GM12878 (cell line): Measurements from ENCODE around the gene FYB1. TPM values are rescaled to one million over a fixed set of nuclear protein-coding genes. Genes with fewer than 3 reads are reported as not detected.

Experiments
- ATAC-seq: fragments of 200-7000 bp; cut with Tn5 transposase; 3 replicates; pipeline ENCODE4 v1.9.1; 2020; ENCODE audit warnings: mild to moderate bottlenecking, moderate library complexity
- BruUV-seq: library from RNA; stranded (reverse); fragments of 400-500 nt; replicated peaks from 2 replicates; lab custom pipeline; 2021; lab: Mats Ljungman, UMichigan
- CTCF ChIA-PET: fragments of 300-600 bp; sonication (Branson Sonifier 250); formaldehyde crosslinking; extraction: SDS; loops from one replicate; lab custom pipeline; 2021; ENCODE audit warnings: inconsistent platforms; lab: Yijun Ruan, JAX
- POLR2A ChIA-PET: fragments of 350-600 bp; formaldehyde crosslinking; extraction: SDS; loops from one replicate; lab custom pipeline; 2021; ENCODE audit warnings: inconsistent platforms; lab: Charles Lee
- RAD21 ChIA-PET: fragments of 300-600 bp; sonication (Branson Sonifier 250); formaldehyde crosslinking; loops from one replicate; lab custom pipeline; 2023; ENCODE audit warnings: antibody characterized with exemption; ENCODE audit not compliant: unreplicated experiment; lab: Charles Lee
- SMC1A ChIA-PET: fragments of 300-600 bp; sonication (Branson Sonifier 250); formaldehyde crosslinking; loops from one replicate; lab custom pipeline; 2023; ENCODE audit not compliant: unreplicated experiment, uncharacterized antibody; lab: Charles Lee
- DNase-seq: peaks from one replicate; pipeline ENCODE4 v3.0.0-alpha.2; 2011; ENCODE audit warnings: low read depth, low spot score
- FAIRE-seq: peaks from 3 replicates; lab custom pipeline; 2011; peaks lifted over from hg19 to GRCh38; lab: Jason Lieb, UNC
- H2AFZ ChIP-seq: 2 replicates; pipeline ENCODE4 v1.6.0; 2011; ENCODE audit warnings: low read depth, low read length, control low read depth; ENCODE audit not compliant: control insufficient read depth
- H3K27ac ChIP-seq: 2 replicates; pipeline ENCODE4 v1.5.1; 2011; ENCODE audit warnings: control low read depth; ENCODE audit not compliant: control insufficient read depth, insufficient read depth
- H3K27me3 ChIP-seq, 2 experiments: replicated peaks in 1 of 2; 2 replicates each; pipeline versions ENCODE4 v1.6.0 to v1.6.1; 2011; ENCODE audit warnings: low read length in 1 of 2; ENCODE audit not compliant: control insufficient read depth in 2 of 2, insufficient read depth in 2 of 2
- H3K36me3 ChIP-seq, 2 experiments: 2 replicates each; pipeline ENCODE4 v1.5.1; 2011; ENCODE audit warnings: low read length in 1 of 2; ENCODE audit not compliant: control insufficient read depth in 2 of 2, insufficient read depth in 2 of 2
- H3K4me1 ChIP-seq: 2 replicates; pipeline ENCODE4 v1.6.1; 2011; ENCODE audit warnings: mild to moderate bottlenecking, low read length, moderate library complexity, mixed read lengths; ENCODE audit not compliant: control insufficient read depth, insufficient read depth
- H3K4me2 ChIP-seq: 2 replicates; pipeline ENCODE4 v1.6.0; 2011; ENCODE audit warnings: control low read depth; ENCODE audit not compliant: control insufficient read depth, insufficient read depth
- H3K4me3 ChIP-seq: fragments of 200-600 bp; sonication (generic); 2 replicates; pipeline ENCODE4 v1.5.1; 2016
- H3K79me2 ChIP-seq: 2 replicates; pipeline ENCODE4 v1.6.0; 2011; ENCODE audit warnings: low read length; ENCODE audit not compliant: control insufficient read depth, insufficient read depth
- H3K9ac ChIP-seq: 2 replicates; pipeline ENCODE4 v1.8.0; 2011; ENCODE audit warnings: low read length, control low read depth, mixed read lengths; ENCODE audit not compliant: control insufficient read depth, insufficient read depth
- H3K9me3 ChIP-seq: replicated peaks from 3 replicates; pipeline ENCODE4 v1.5.1; 2011; ENCODE audit warnings: mild to moderate bottlenecking, low read length; ENCODE audit not compliant: control insufficient read depth, insufficient read depth
- H4K20me1 ChIP-seq: 2 replicates; pipeline ENCODE4 v1.6.0; 2011; ENCODE audit not compliant: control insufficient read depth, insufficient read depth
- ATF7 ChIP-seq: fragments of 450-650 bp; IDR thresholded peaks from 2 replicates; pipeline ENCODE4 v1.6.1; 2016; ENCODE audit warnings: low read depth, mild to moderate bottlenecking
- EGR1 ChIP-seq, 2 experiments: IDR thresholded peaks; 1 replicate in 1 of 2; 2 replicates in 1 of 2; pipeline ENCODE4 v1.6.1; 2011 to 2012; ENCODE audit warnings: low read depth in 2 of 2, low read length in 2 of 2, borderline replicate concordance in 1 of 2, mild to moderate bottlenecking in 1 of 2, moderate library complexity in 1 of 2
- FOXM1 ChIP-seq: IDR thresholded peaks from 2 replicates; pipeline ENCODE4 v1.6.1; 2012; ENCODE audit warnings: low read depth, mild to moderate bottlenecking, inconsistent platforms, low read length, moderate library complexity
- GATAD2B ChIP-seq: fragments of 450-650 bp; conservative IDR thresholded peaks from 2 replicates; pipeline ENCODE4 v1.6.1; 2017; ENCODE audit warnings: low read depth, mild to moderate bottlenecking, moderate library complexity
- IKZF1 ChIP-seq: fragments of 450-650 bp; conservative IDR thresholded peaks from 2 replicates; pipeline ENCODE4 v1.6.1; 2017; ENCODE audit warnings: antibody characterized with exemption, mild to moderate bottlenecking
- IKZF2 ChIP-seq, 2 experiments: fragments of 450-650 bp; IDR thresholded peaks; 2 replicates each; pipeline ENCODE4 v1.6.1; 2017; ENCODE audit warnings: mild to moderate bottlenecking in 2 of 2, moderate library complexity in 2 of 2
- MEF2B ChIP-seq: fragments of 450-650 bp; IDR thresholded peaks from 2 replicates; pipeline ENCODE4 v1.6.1; 2018; ENCODE audit warnings: mild to moderate bottlenecking, moderate library complexity; ENCODE audit not compliant: partially characterized antibody, poor library complexity, severe bottlenecking
- MTA2 ChIP-seq: fragments of 450-650 bp; IDR thresholded peaks from 2 replicates; pipeline ENCODE4 v1.6.1; 2016; ENCODE audit warnings: low read depth, mild to moderate bottlenecking, moderate library complexity
- NFIC ChIP-seq: IDR thresholded peaks from 2 replicates; pipeline ENCODE4 v1.6.1; 2012; ENCODE audit warnings: low read depth, mild to moderate bottlenecking, inconsistent platforms, low read length, moderate library complexity
- SMAD1 ChIP-seq: fragments of 450-650 bp; IDR thresholded peaks from 2 replicates; pipeline ENCODE4 v1.6.1; 2018; ENCODE audit warnings: mild to moderate bottlenecking, low read depth; ENCODE audit not compliant: partially characterized antibody
- STAT3 ChIP-seq: IDR thresholded peaks from 2 replicates; pipeline ENCODE4 v1.6.1; 2011; ENCODE audit warnings: low read depth, low read length, improper control_type of control experiment
- ZNF687 ChIP-seq: fragments of 450-650 bp; IDR thresholded peaks from 2 replicates; pipeline ENCODE4 v1.6.1; 2017; ENCODE audit warnings: mild to moderate bottlenecking, moderate library complexity
- WGBS: methylation state at CpG from one replicate; pipeline ENCODE4 v1.1.6; 2016; ENCODE audit warnings: low lambda C conversion rate; ENCODE audit not compliant: insufficient replicate concordance, insufficient coverage; ENCODE audit errors: missing lambda C conversion rate; 5-methylcytosine and 5-hydroxymethylcytosine counted together
- in situ Hi-C: fragments of 300-500 bp; cut with MboI; formaldehyde crosslinking; loops from 9 replicates; pipeline ENCODE4 v1.14.3; 2018; ENCODE audit warnings: mixed read lengths
- intact Hi-C: fragments of 100-400 bp; cut with micrococcal nuclease; formaldehyde crosslinking; loops from one replicate; pipeline ENCODE4 v1.14.2; 2022; ENCODE audit not compliant: unreplicated experiment
- polyA plus RNA-seq, 11 experiments: library from polyadenylated mRNA; depleted of rRNA in 4 of 11; unstranded in 6 of 11; stranded (reverse) in 5 of 11; fragments of >200 nt; fragmentation: Nextera tagmentation in 4 of 11; fragmentation: Illumina TruSeq in 1 of 11; extraction: Ambion mirVana in 4 of 11; extraction: Trizol in 1 of 11; gene quantifications; 1 replicate in 1 of 11; 2 replicates in 10 of 11; pipeline versions ENCODE4 v1.2.1 to v1.2.3, GENCODE V29; 2011 to 2016; ENCODE audit warnings: inconsistent platforms in 2 of 11, missing spikeins in 2 of 11, low read depth in 1 of 11
- total RNA-seq, 4 experiments: library from RNA; depleted of rRNA in 3 of 4; stranded (reverse); fragments of >200 nt in 3 of 4; fragmentation: Illumina TruSeq in 1 of 4; extraction: Trizol in 1 of 4; gene quantifications; 2 replicates each; pipeline versions ENCODE4 v1.2.1 to v1.2.3, GENCODE V29; 2013 to 2021

The FYB1 gene
- total and polyA plus RNA-seq, 10 of the 15 experiments (the other 5 are each of a cell fraction or from before 2014, with no cell fraction given) = 0.06 to 4.3 (median 0.25) TPM; not detected in 2

- no peak for FAIRE-seq
Observed at GRCh38 chr5:39231705-39232525, 12.6 kb upstream of the FYB1 start.

More at GRCh38 chr5:39231705-39232525, 12.6 kb upstream of the FYB1 start:
- TF ChIP-seq STAT3 (0 out of 2 replicates have a peak, but pooled peaks have one; percentile 13), IKZF2 (IDR thresholded peaks at IDR 0.05) (peak; percentile 45 to 54; a peak in 2 of 4 replicates), MEF2B (peak; percentile 36), MTA2 (peak; percentile 67), ATF7 (0 out of 2 replicates have a peak, but pooled peaks have one; percentile 10), NFIC (no peak), EGR1 (IDR thresholded peaks at IDR 0.05; ENCODE audit: borderline replicate concordance in 1 of 2, low read depth in 2 of 2, low read length in 2 of 2) (no peak), FOXM1 (no peak), GATAD2B (no peak), IKZF1 (peak; percentile 35; the same call in 1 of the 2 replicates), SMAD1 (peak; percentile 59), ZNF687 (peak; percentile 40; the same call in 1 of the 2 replicates)
- in situ Hi-C loops = no loop called here
- H4K20me1 ChIP-seq = no peaks in the 10 kb centered on the region
- no TSS peak for BruUV-seq
- WGBS = 36% methylated on average over 4 of the region's 4 CpGs
- no peak overlapping the region for H3K4me2 ChIP-seq
- peaks cover 2% of the 10 kb centered on the region; the same call in 2 of the 3 replicates for H3K9me3 ChIP-seq
- H3K27ac ChIP-seq = no peak overlapping the region
- no peaks in the 10 kb centered on the region for H3K27me3 ChIP-seq
- peak; percentile 73 for DNase-seq
- no peaks in the 10 kb centered on the region for H3K4me1 ChIP-seq
- H3K9ac ChIP-seq = no peak overlapping the region
- intact Hi-C loops = no loop called here
- RAD21 ChIA-PET = interaction anchor here (0.9 to 2.8 kb wide), 12 partner anchors 10 to 52 kb away, joined by 3 to 15 read pairs (median 6); partner anchors contain the start of gene FYB1
- H2AFZ ChIP-seq = no peak overlapping the region
- SMC1A ChIA-PET = interaction anchor here (0.8 to 5.6 kb wide), 16 partner anchors 9 to 75 kb away, joined by 3 to 50 read pairs (median 5); partner anchors contain the start of gene FYB1
- H3K36me3 ChIP-seq = no peaks in the 10 kb centered on the region
- POLR2A ChIA-PET = interaction anchor here (0.9 to 1.8 kb wide), 5 partner anchors 10 to 43 kb away, joined by 4 to 6 read pairs (median 4); no protein-coding TSS in a partner anchor
- CTCF ChIA-PET = interaction anchor here (0.6 to 4.5 kb wide), 7 partner anchors 10 to 51 kb away, joined by 3 to 34 read pairs (median 5); partner anchors contain the start of gene FYB1
- no peaks in the 10 kb centered on the region for H3K79me2 ChIP-seq
- ATAC-seq = peak; percentile 78
- H3K4me3 ChIP-seq = no peak overlapping the region
